ENCODE data around the gene ILK.

Gene ILK

GRCh38 chr11:6622261-6623171 is 18.9 kb downstream of the ILK start:
- no peak for DNase-seq

DNA sequence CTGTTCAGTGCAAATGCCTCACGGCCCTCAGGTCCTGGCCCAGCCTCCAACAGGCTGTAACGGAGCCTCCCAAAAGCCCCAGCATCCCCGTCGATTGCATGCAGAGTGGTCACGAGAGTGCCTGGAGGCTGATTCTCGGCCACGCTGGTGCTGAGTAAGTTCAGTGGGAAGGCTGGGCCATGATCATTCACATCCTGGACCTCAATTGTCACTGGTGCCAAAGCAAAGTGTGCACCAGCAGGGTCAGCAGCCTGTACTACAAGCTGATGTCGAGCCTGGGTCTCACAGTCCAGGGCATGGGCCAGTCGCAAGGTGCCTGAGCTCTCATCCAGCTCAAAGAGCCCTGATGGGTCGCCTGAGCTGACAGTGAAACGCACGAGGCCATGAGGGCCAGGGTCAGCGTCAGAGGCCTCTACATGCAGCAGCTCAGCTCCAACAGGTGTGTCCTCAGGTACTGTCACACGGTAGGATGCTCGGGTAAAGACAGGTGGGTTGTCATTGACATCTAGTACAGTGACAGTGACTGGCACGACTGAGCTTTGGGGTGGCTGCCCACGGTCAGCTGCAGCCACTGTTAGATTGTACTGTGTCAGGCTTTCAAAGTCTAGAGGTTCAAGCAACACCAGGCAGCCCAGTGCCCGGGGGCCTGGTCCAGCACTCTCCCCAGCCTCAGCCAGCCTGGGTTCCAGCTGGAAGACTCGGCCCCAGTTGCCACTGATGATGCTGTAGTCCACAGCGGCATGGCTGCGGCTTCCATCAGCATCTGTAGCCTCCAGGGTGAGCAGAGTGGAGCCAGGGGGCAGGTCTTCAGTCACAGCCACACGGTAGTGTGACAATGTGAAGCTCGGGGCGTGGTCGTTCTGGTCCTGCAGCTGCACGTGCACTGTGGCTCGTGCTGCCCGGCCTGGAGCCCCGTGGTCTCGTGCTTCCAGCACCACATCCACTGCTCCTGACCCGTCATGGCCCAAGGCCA is 20.1 kb downstream of the ILK start:
- no peak for DNase-seq

DNA sequence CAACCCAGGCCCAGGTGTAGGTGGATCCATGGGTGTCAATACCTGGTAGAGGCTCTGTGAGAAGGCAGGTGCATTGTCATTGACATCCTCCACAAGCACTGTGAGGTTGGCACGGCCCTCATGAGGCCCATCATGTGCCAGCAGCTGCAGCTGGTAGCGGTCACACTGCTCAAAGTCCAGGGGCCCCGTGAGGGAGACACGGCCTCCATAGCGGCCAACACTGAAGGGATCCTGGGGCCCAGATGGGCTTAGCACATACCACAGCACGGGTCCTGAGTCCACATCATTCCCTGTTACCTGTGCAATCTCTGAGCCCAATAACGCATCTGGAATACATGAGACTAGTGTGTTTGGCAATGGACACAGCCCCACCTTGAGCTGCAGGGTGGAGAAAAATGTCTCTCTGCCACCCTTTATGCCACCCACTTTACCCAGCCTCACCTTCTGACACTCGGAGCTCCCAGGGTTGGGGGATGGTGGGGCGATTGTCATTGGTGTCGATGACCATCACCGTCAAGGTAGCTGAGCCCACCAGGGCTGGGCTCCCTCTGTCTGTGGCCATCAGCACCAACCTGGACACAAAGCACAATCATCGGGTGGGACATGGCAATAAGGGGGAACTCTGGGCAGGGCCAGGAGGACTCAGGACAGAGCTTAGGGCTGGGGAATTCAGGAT is 21.7 kb downstream of the ILK start:
- DNase-seq = no peak

DNA sequence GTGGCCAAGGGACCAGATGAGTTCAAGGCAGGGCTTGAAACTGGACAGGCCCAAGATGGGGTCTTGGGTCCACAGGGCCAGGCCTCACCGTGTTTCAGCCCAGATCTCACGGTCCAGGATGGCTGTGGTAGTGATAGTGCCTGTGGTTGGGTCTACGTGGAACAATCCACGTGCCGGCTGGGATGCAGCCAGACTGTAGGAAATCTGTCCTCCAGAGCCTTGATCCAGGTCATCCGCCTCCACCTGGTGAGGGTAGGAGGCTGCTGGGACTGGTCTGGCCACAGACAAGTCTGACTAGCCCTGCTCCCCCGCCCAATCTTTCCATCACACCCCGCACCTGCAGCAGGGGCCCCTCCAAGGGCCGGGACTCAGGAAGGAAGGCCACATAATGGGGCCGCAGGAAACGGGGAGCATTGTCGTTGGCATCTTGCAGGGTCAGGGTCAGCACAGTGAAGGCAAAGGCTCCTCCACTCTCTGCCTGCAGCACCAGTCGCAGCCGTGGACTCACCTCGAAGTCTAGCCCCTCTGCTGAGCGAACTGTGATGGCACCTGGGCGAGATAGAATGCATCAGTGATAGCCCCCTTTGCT is 22.4 kb downstream of the ILK start:
- no peak for DNase-seq

- DNase-seq = no peak
Observed at GRCh38 chr11:6626971-6627761, 23.6 kb downstream of the ILK start.

DNA sequence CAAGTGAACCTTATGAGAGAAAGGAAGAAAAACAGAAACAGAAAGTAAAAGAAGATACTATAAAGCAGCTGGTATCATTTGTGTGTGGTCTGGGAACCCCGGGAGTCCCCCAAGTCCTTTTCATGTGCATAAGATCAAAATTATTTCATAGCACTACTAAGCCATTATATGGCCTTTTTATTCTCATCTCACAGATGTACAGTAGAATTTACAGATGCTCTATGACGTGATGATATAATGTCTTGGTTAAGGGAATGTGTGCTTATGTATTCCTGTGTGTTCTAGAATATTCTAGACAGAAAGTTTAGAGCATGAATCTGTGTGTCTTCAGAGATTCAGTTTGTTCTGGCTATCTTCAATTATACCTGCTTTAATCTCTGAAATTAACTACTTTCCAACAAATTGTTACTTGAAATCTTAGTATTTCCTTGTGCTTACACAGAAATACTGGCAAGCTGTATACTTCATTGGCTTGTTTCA is 24.2 kb downstream of the ILK start:
- no peak for DNase-seq

DNA sequence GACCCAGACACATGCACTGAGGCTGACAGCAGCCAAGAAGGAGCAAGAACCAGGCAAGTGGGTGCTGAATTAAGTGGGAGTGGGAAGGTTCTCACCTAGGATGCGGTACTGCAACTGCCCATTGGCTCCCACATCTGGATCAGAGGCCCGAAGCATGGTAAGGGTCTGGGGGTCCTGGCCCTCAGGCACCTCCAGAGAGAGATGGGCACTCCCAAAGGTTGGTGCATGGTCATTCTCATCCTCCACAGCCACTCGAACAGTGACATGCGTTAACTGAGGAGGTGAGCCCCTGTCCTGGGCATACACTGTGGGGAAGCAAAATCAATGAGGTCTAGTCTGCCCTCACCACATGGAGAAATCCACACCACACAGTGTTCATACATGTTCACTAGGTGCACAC is 25.0 kb downstream of the ILK start:
- DNase-seq = no peak

DNA sequence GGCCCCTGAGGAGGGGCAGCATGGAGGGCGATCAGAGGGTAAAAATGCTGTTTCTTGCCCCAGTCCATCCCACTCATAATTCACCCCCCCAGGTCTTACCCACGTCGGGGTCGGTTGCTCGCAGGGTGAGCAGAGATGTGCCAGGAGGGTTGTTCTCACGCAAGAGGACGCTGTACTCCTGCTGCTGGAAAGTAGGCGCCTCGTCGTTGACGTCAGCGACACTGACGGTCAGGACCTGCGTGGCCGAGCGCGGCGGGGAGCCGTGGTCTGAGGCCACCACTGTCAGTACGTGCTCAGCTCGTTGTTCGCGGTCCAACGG is 26.0 kb downstream of the ILK start:
- no peak for DNase-seq

- DNase-seq = no peak
Observed at GRCh38 chr11:6629892-6630631, 26.5 kb downstream of the ILK start.

DNA sequence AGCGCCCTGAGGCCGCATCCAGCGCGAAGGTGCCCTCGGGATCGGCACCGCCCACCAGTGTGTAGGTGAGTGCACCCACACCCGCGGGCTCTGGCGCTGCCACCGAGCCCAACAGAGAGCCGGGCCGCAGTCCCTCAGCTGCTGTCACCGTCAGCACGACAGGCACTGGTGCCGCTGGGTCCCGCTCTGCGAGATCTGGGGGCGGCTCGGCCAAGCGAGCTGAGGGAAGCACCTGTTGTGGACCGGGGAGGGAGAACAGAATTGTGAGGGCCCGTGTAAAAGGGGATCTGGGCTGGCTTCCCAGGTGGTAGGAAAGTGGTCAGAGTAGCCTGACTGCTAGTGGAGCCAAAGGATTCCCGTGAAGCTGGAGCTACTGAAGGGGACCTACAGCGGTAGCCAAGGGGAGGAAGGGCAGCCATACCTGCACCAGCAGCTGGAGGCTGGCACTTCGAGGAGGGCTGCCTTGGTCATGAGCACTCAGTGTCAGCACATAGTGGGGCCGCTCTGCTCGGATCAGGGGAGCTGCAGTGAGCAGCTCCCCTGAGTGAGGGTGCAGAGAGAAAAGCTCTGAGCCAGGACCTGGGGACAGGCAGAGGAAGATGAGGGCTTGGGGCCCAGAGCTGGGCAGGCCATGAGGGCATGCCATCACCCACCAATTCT is 27.2 kb downstream of the ILK start:
- DNase-seq = no peak

GRCh38 chr11:6631361-6631890 is 27.9 kb downstream of the ILK start:
- DNase-seq = no peak

- no peak for DNase-seq
Observed at GRCh38 chr11:6632116-6633073, 28.8 kb downstream of the ILK start.

DNA sequence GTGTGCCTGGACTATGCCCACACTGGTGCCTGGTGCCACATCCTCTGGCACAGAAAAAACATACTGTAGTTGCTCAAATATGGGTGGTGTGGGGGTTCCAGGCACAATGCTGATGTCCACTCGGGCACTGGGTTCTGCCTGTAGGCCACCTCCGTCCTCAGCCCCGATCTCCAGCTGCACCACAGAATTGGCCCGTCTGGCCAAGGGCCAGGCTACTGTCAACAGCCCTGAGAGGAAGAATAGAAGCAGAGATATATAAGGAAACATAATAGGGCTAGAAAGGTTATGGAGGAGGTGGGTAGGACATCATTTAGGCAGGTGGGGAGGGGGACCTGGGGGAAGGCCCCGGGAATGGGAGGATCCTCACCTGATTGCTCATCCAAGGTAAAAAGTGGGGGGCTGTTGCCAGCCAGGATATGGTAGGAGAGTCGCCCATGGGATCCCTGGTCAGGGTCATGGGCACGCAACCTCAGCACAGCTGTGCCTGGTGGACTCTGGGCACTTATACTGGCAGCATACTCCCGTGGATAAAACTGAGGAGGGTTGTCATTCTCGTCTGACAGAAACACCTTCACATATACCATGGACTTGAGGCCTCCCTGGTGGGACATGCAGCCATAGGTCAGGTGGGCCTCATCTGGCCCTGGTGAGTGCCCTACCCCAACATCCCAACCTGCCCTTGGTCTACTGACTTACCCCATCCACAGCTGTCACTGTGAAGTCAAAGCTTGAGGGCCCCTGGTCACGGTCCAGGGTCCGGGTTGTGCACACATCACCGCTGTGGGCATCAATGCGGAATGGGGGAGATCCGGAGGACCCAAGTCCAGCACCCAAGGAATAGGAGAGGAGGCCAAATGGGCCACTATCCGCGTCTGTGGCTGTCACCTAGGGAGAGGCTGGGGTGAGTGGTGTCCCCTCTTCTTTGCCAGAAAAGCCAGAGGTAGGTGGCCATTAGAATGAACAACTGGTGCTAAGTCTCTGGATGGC is 30.1 kb downstream of the ILK start:
- no peak for DNase-seq

GRCh38 chr11:6634534-6634933 is 31.0 kb downstream of the ILK start:
- no peak for DNase-seq

DNA sequence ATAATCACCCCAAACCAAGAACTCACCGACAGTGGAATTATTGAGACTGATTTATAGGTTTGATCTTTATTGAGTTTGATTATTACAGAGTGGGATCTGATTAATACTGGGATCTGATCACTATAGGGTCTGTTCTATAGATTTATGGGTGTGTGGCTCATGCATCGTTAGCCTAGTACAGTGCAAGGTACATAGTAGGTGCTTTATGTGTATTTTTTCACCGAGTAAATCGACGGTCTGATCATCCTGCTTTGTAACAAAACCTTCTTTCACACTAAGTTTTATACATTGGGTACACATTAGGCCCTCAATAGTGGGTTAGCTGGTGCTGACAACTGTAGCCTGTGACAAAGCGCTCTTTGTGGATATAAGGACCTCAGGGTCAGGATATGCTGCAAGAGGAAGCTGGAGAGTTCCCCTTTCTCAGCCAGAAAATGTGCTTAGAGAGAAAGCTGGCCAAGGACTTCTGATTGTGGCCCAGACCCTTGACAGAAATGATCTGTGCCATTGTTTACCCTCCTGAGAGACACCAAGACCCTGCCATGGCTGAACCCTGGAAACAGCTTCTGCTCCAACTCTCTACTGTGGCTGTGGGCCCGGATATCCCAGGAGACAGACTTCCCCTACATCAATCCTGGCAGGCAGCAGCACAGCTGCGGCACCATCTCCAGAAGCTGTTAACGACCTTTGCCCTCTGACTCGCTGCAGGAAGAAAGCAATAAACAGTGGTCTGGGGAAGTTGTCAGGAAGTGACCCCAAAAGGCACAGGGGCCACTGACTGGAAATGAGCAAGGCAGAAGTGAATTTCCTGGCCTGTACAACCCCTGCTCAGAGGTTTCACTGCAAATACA is 31.7 kb downstream of the ILK start:
- DNase-seq = no peak

DNA sequence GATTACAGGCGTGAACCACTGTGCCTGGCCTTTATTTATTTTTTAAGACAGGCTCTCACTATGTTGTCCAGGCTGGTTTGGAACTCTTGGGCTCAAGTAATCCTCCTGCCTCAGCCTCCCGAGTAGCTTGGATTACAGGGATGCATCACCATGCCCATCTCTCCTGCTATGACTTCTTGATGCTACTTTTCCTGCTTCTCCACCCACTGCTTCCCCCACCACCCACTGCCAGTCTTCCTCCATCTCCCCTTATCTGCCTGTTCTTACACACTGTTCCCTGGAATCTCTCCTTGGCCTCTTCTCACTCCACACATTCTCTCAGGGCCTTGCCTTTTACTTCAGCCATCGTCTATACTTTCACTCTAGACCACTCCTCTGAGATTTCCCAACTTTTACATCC is 32.9 kb downstream of the ILK start:
- DNase-seq = no peak

- DNase-seq = no peak
Observed at GRCh38 chr11:6637871-6638270, 34.3 kb downstream of the ILK start.

Data from DMS153 (cell line).